HG02759 (cell line): ENCODE measurements around the gene GRK6.

Source experiments
- ATAC-seq: cut with Tn5 transposase; IDR thresholded peaks from one replicate; pipeline ENCODE4 v1.9.1; 2021; ENCODE audit warnings: mild to moderate bottlenecking, moderate library complexity; ENCODE audit not compliant: unreplicated experiment

Gene GRK6

GRCh38 chr5:177468685-177469628 lies 42.5 kb downstream of the GRK6 start:
- ATAC-seq = no peak

- no peak for ATAC-seq
These were observed 43.5 kb downstream of the GRK6 start for GRCh38 chr5:177469750-177470525.

GRCh38 chr5:177470759-177471536 lies 44.5 kb downstream of the GRK6 start:
- no peak for ATAC-seq

- no peak for ATAC-seq
These were observed 45.3 kb downstream of the GRK6 start for GRCh38 chr5:177471610-177472356.

- peak; percentile 61 for ATAC-seq
These were observed 46.3 kb downstream of the GRK6 start for GRCh38 chr5:177472460-177473442.

- peak; percentile 45 for ATAC-seq
These were observed 47.0 kb downstream of the GRK6 start, which contains the start of gene DBN1 for GRCh38 chr5:177473443-177474001. Gene DBN1, minus strand, starts transcription at chr5:177473634. Its CDS starts 113 bp downstream, at chr5:177473521.

- no peak for ATAC-seq
These were observed 47.6 kb downstream of the GRK6 start for GRCh38 chr5:177474002-177474476.

- ATAC-seq = no peak
These were observed 48.5 kb downstream of the GRK6 start for GRCh38 chr5:177474846-177475562.

GRCh38 chr5:177475563-177476427 lies 49.3 kb downstream of the GRK6 start:
- ATAC-seq = no peak

- ATAC-seq = no peak
These were observed 50.2 kb downstream of the GRK6 start for GRCh38 chr5:177476531-177477233.

GRCh38 chr5:177477701-177478477 lies 51.4 kb downstream of the GRK6 start:
- ATAC-seq = no peak

GRCh38 chr5:177478711-177479646 lies 52.5 kb downstream of the GRK6 start:
- ATAC-seq = no peak

GRCh38 chr5:177479774-177480173 lies 53.3 kb downstream of the GRK6 start:
- no peak for ATAC-seq

- no peak for ATAC-seq
These were observed 55.9 kb downstream of the GRK6 start for GRCh38 chr5:177482359-177482795.
